Measurements from ENCODE around the gene MAPKAPK2.

GRCh38 chr1:206684478-206685333 is at the start of gene MAPKAPK2:
- peak in 1 of 2 donors; percentile 47 for TF ChIP-seq POLR2A (IDR thresholded peaks at IDR 0.05)
- no peak for TF ChIP-seq CTCF (IDR thresholded peaks at IDR 0.05)

All from adrenal gland (tissue), 5 donors.